CMK (cell line): ENCODE results near the gene HOXC6.

ENCODE experiments used
- DNase-seq: peaks from one replicate; pipeline ENCODE4 v3.0.0-alpha.2; 2010; ENCODE audit warnings: low read depth

HOXC6 gene

DNA sequence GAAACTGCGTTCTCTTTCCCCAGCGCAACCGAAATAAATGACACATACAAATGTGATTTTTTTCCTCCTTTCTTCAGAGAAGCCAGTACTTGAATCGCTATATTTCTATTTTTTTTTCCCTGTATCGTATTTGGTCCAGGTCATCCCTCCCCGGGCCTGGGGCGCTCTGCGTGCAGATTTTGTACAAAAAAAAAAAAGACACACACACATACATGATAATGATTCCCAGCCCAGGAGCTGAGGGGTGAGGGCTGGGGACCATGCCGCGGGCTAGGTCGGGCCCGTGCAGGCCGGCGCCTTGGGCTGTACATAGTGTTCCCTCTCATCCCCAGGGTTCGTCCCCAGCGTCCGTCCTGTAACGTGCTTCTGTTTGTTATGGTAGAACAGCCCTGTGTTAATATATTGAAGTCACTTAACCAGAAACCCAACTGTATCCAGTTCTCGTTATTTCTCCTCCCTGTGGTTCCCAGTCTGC, 25.3 kb upstream of the HOXC6 start:
- DNase-seq = no peak

DNA sequence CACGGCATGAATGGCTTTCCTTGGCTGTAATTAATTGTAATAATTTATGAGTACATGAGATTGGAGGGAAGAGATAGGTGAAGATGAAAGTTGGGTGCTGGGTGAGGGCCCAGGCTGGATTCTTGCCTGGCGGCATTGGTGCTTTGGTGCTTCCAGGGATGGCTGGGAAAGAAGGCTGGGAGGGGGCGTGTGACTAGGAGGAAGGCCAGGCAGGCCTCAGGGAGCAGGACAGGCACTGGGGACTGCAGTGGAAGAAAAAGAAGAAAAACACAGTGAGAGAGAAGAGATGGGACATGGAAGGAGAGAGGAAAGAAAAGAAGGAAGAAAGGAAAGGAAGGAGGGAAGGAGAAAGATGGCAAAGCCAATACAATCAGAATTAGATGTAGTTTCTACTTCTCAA, 24.6 kb upstream of the HOXC6 start:
- no peak for DNase-seq

DNA sequence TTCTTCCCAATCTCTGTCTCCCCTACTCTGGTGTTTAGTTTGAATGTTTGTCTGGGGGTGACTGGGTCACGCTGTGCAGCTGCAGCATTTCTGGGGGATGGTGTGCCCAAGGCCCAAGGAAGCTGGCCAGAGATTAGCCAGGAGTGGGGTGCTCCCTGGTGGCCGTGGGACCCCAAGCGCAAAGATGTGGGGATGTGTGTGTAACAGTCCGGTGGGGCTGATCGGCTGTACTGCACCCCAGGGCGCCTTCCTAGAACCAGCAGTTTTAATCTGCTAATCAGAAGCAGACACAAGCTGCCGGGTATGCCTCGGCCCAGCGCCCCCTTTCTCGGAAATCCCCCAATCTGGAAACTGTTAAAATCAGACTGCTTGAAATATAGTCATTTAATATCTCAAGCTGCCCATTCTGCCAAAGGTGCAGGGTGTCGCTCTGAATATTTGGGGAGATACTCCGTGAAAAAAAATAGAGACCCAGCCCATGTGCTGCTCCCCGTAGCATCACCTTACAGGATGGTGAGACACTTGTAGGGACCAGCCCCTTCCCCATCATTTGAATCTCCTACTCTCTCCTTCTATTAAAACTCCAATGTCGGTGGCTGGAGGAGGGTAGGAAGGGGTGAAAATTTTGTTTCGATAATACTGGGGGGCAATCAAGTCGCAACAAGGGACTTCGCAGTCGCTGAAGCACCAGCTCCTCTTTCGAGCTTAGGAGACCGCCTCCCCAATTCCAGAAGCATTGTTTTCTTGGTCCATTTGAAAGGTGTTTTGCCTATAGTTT, 24.0 kb upstream of the HOXC6 start:
- DNase-seq = no peak

DNA sequence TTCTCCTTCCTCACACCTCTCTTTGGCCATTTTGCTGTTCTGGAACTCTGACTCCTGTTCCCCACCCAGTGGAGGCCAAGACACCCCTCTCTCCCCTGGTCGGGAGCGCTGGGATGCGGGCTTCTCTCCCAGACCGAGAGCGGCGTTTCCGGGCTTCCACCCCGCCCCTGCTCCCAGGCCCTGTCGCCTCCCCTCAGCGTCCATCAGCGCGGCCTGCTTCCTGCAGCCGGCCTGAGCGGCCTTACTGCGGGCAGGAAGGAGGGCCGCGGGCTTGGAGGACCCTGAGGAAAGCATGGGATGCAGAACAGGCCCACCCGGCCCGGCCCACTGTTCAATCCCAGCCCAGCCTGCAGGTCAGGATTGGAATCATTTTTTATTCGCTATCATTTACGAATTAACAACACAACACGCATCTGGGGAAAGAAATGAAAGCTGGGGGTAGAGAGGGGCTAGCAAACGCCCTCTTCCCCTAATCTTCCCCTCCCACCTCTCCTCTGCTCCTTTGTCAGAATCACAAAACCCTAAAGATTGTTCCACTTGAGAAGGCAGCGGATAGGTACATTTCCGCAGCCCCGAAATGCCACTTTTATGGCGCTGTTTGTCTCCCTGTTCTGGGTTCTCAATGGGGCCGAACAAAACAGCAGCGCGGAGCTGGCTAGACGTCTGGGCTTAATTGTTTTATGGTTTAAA, 23.3 kb upstream of the HOXC6 start:
- no peak for DNase-seq

DNA sequence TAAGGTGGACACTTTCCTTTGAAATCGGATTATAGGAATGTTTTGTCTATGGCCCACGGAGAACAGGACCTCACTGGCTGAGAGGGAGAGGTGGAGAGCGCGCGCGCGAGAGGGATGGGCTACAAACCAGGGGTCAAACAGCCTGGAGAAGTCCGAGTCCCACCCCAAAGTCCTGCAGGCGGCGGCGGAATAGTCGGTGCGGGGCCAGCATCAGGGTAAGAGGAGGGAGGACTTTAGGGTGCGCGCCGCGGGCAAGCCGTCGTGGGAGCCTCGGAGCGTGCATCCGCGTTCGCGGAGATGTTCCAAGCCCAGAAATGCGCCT, 22.7 kb upstream of the HOXC6 start:
- DNase-seq = no peak

DNA sequence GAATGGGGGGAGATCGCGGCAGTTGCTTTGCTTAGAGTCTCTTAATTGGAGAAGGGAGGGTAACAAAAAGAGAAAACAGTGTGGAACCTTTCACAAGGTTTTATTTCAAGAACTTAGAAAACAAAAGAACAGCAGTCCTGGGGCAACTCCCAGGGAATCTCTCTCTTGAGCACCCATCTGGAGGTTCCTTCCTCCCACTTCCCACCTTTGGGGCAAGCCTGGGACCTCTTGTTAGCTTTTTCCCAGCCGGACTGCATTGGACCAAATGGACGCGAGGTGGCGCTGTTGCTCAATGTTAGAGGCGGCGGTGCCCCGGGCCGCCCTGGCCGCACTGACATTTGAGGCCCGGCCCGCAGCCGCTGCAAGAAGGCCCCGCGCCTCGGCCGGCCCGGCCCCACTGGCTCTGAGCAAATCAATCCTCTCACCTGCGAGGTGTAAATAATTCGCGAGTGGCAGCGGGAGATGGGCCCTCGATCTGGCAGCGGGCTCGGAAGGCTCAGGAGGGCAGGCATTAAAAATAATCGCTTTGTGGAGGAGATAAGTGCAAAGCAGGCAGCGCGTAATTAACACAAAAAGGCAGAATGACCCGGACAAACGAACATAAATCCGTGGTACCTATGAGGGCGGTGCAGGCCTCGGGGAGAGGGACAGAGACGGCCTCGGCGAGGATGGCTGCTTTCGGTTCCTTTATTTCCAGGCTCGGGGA, 22.2 kb upstream of the HOXC6 start:
- DNase-seq = peak; percentile 46

DNA sequence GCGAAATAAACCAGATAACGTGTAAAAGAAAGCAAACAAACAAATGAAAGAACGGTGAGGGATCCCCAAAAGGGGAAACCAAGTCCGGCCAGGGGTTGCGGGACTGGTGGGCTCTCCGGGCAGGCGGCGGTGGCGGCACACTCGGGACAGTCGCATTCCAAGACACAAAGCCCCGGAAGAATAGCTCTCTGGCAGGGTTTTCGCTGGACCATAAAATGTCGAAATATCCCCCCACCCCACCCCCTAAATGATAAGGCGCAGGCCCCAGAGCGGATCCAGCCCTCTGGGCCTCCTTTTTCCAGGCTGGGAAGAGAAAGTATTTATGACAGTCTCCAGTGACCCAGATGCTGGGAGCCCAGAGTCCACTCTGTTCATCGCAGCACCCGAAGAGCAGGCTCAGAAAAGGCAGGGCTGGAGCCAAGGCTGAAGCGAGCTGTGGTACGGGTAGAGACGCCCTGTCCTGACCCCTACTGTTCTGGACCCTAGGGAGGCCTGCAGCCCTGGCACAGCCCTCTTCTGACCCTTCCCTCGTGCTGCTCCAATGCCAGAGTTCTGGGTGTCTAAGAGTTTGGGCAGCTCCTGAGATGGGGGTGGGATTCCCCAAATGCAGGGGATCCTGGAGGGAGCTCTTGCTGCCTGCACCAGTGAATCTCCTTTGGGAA, 21.6 kb upstream of the HOXC6 start:
- DNase-seq = no peak

DNA sequence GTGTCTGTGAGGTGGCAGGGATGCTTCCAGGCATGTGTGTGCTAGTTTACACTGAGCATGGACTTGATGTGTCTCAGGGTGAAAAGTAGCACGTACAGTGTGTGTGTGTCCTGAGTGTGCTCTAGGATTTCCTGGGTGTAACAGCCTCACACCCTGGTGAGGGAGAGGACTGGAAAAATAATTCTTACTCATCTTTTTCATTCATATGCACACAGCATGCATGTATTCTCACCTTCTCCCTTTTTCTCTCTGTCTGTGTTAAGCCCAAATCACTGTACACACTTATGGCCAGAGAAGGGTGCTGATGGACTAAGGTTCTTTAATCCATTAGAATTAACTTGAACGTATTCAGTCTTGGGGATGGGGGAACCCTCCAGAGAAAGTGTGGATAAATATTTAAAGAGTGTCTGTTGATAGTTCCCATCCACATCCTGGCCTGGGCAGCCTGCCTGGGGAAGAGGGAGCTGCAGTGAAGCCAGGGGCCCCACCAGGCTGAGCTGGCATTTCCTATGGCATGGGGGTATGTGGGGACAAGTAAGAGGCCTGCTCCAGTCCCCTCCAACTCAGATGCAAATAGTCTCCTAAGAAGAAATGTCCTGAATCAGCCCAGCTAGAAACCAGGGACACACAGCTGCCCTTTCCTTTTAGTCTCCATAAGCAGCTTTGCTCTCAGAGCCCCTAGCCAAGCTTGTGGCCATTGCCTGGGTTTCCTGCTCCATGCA, 20.5 kb upstream of the HOXC6 start:
- DNase-seq = no peak

DNA sequence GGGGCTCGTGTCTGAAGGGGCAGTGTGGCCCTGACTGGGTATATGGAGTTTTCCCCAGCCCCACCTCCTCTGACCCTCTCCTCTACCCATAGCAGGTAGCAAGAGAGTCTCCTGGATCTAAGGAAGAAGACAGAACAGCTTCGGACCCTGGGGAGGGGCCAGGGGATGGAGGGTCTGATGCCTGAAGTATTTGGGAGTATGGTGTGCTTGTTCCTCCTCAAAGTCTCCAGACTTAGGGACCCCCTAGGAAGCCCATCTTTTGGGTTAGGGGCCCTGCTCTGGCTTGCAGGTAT, 20.0 kb upstream of the HOXC6 start:
- no peak for DNase-seq

DNA sequence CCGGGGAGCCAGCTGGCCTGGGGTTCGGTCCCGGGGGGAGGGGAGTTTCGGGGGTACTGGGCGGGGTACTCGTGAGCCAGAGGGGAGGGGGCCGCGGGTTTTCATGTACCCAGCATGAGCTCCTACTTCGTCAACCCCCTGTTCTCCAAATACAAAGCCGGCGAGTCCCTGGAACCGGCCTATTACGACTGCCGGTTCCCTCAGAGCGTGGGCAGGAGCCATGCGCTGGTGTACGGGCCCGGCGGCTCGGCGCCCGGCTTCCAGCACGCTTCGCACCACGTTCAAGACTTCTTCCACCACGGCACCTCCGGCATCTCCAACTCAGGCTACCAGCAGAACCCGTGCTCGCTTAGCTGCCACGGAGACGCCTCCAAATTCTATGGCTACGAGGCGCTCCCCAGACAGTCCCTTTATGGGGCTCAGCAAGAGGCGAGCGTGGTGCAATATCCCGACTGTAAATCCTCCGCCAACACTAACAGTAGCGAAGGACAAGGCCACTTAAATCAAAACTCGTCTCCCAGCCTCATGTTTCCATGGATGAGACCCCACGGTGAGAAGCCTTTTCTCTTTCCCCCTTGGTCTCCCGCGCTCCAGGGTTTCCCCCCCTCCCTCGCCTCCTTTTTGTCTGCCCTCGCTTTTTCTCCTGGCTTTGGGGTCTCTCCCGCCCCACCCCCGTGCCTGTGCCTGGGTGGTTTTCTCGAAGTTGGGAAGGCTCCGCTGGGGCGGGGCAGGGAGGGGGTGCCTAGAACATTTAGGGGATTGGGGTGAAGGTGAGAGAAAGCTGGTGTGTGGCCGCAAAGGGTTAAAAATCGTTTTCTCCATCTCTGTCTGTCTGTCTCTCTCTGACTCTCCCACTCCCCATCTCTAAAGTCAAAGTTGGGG, 18.8 kb upstream of the HOXC6 start:
- DNase-seq = no peak

DNA sequence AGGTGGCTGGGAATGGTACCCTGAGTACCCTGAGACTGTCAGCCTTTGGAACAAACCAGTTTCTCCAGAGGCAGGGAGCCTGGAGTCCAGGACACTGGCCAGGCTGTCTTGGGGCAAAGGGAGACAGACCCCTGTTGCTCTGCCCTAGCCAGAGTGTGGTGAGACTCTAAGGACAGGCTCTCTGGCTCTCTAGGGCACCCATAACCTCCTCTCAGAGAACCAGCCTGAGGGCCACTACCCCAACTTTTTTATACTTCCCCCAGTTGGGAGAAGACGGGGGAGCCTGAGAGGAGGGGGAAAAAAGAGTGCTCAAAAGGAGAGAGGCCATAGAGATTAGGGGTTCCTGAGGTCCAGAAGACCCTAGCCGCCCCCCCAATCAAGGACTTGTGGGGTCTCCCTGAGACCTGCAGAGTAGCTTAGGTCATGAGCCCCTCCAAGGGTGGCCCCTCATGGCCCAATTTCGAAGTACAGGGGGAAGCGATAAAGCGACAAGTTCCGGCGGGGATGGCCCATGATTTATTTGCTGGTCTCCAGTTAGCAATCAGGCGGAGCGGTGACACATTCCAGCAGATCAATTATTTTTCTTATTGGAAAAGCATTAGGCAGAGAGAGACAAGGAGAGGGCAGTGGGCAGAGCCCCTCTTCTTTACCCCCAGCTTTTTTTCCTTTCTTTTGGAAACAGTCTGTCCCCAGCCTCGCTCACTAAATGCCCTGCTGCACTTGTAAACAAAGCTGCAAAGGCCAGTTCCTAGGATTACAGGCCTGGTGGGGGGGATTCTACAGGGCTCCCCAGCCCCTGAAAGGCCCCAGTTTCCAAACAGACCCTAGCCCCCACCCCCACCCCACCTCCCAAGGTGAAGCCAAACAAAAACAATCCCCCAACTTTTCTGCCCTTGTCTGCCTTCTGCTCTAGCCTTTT, 17.9 kb upstream of the HOXC6 start:
- no peak for DNase-seq

DNA sequence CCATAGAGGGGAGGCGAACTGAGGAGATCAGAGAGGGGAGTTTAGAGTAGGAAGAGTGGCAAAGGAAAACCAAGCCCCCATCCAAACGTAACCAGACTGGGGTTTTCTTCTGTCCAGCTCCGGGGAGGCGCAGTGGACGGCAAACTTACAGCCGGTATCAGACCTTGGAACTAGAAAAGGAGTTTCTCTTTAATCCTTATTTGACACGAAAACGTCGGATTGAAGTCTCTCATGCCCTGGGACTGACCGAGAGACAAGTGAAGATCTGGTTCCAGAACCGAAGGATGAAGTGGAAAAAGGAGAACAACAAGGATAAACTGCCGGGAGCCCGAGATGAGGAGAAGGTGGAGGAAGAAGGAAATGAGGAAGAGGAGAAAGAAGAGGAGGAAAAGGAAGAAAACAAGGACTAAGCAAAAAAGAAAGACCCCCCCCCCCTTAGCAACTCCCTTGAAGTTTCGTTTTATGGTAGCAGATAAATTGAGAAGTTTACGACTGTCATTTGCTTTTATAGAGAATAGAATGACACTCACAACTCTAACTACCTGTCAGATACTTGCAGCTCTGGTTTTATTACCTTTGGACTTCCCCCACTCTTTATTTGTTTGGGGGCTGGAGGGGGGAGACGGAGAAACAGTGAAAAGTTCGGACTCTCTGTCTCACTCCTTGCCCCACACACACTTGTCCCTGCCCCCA, 17.1 kb upstream of the HOXC6 start:
- DNase-seq = no peak

DNA sequence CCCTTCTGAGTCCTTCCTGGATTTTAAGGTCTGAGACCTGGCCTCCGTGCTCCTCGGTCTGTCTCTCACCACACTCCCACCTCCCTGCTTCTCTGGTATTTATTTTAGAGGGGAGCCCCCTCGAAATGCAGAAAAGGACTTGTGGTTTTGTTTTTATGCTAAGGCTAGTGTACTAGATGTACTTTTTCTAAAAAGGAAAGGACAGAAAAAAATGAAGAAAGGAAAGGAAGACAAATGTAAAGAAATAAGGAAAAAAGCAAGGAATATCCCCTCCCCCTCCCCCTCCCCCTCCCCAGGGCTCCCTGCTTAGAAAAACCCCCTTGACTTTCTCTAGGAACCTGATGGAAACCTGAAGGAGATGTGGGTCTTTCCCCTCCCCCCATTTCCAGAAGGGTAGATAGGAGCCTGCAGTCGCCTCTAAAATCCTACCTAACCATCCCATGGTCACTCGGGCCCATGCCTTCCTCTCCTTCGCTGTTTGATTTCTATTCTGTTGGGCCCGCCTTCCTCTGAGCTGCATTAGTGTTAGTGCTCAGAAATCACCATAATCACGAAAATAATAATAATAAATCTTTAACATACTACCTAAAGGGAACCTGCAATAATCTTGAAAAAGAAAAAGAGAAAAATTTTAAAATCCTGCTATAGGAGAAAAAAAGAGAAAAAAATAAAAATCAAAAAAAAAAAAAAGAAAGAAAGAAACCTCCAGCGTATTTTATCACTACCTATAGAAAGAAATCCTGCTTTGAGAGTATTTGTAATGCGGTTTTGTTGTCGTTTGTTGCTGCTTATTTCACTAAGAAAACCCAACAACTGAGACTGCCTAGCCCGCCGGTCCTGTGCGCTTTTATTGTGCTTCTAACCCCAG, 16.3 kb upstream of the HOXC6 start:
- no peak for DNase-seq

DNA sequence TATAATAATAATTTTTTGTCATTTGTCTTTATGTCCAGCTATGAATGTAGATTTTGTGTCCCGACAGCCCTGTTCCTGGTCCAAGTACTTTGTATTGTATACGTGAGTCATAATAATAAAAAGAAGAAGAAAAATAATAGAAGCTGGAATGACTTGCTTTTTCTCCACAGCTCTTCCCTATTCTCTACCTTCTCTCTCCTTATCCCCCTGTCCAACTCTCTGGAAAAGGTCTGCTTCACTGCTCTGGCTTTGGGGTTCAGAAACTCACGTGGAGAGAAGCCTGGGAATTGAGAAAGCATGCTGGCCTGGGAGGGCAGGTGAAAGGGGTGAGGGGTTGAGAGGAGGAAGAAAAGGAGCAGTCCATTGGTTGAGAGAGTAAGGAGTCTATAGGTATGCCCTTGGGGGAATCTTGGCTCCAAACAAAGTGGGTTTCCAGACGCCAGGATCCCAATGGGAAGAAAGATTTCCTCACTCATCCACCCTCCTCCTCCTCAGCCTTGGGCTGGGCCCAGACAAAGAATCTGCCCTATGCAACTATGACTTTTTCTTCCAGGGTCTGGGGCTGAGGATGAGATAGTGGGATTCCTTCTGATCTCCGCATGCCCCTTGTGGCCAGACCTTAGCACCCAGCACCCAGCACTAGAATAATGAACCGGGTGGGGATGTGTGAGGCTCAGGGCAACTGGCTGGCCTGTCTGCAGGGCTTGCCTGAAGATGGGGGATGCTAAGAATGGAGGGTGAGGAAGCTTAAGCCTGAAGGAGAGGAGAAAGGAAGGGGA, 15.4 kb upstream of the HOXC6 start:
- DNase-seq = no peak

DNA sequence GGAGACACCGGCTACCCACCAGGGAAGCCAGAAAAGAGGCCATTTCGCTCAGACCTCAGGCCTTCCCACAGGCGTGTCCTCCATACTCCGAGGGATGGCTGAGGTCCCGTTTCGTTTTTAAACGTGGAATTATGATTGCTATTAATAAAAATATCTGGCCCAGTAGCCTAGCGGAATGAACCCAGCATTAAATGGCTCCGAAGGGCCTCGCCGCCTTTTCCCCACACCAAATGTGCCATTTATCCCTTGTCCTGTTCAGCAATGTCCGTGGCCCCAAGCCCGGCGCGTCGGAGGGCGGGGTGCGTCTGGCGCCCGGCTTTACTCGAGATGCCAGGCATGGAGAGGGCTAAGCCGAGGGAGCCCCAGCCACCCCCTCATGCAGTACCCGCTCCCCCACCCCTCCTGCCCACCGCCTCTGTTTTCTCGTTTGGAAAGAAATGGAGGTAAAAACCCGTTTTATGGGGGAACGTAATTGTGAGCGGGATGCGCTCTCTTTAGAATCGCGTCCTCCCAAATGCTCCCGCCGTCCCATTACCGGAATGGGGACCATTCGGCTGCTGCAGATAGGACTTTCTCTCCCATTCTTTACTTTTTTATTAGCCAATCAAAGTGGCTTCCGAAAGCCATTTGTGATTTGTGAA, 13.7 kb upstream of the HOXC6 start:
- no peak for DNase-seq

DNA sequence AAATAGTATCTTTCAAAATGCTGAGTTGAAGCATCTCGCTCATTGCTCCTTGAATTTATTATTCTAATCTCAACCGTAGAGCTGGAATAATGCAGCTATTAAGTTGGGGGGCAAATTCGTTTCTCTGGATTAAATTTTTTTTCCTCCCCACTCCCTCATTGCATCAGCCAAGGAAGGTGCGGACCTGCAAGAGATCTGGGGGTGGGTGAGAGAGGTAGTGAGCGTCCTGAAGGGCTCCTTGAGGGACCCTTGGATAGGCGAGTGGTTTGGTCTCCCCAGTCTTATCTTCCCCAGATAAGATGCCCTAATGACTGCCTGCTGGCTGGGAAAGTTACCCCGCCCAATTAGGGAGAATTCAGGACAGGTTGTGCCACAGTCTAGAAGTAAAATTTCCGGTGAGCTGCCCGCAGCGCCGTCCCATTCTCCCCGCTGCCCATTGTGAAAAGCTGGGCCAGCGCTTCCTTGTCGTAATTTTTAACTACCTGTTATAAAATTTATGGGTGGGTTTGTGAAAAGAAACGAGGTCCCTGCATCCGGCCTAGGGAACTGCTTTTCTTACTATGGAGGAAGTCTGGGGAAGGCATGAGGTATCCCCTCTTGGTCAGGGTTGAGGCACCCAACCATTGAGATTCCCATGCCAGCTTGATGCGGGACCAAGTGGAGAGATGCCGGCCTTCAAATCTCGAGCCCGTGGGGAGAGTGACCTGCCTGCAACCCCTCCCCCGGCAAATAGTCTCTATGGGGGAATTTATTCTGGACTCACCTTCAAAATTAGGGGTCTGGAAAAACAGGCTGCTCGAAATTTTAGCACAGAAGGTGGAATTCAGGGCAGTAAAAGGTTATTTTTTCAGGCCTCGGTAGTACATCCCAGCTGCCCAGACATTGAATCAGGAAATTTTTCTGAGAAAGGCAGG, 13.0 kb upstream of the HOXC6 start:
- no peak for DNase-seq
